MCF 10A (cell line): ENCODE data around the gene GLIS1. TPM values are rescaled to one million over a fixed set of nuclear protein-coding genes. Genes with fewer than 3 reads are reported as not detected.

Experiments used
- BruUV-seq: library from RNA; stranded (reverse); fragments of 400-500 nt; replicated peaks from 2 replicates; lab custom pipeline; 2021; lab: Mats Ljungman, UMichigan
- CTCF ChIA-PET: fragments of 300-600 bp; sonication (Branson Sonifier 250); formaldehyde crosslinking; extraction: SDS; loops from one replicate; lab custom pipeline; 2021; ENCODE audit warnings: antibody characterized with exemption, inconsistent platforms; lab: Yijun Ruan, JAX
- POLR2A ChIA-PET: fragments of 300-600, 350-650 bp; sonication (Branson Sonifier 250); formaldehyde crosslinking; extraction: SDS; loops from one replicate; lab custom pipeline; 2020; ENCODE audit warnings: antibody characterized with exemption, inconsistent platforms; lab: Yijun Ruan, JAX
- DNase-seq: peaks from one replicate; pipeline ENCODE4 v3.0.0-alpha.2; 2018; ENCODE audit not compliant: unreplicated experiment
- H3K27ac Mint-ChIP-seq: one replicate; pipeline ENCODE4 v1.8.0; 2022; ENCODE audit warnings: mild to moderate bottlenecking, low read depth, mixed read lengths; ENCODE audit not compliant: unreplicated experiment
- H3K27me3 Mint-ChIP-seq: one replicate; pipeline ENCODE4 v1.8.0; 2022; ENCODE audit warnings: mixed read lengths; ENCODE audit not compliant: insufficient read depth, unreplicated experiment
- H3K36me3 Mint-ChIP-seq: one replicate; pipeline ENCODE4 v1.8.0; 2022; ENCODE audit warnings: mild to moderate bottlenecking, moderate library complexity, mixed read lengths; ENCODE audit not compliant: insufficient read depth, unreplicated experiment
- H3K4me1 Mint-ChIP-seq: one replicate; pipeline ENCODE4 v1.8.0; 2022; ENCODE audit warnings: mixed read lengths; ENCODE audit not compliant: insufficient read depth, unreplicated experiment
- H3K4me3 Mint-ChIP-seq: one replicate; pipeline ENCODE4 v1.8.0; 2022; ENCODE audit warnings: mild to moderate bottlenecking, moderate library complexity, mixed read lengths; ENCODE audit not compliant: unreplicated experiment
- H3K9me3 Mint-ChIP-seq: one replicate; pipeline ENCODE4 v1.8.0; 2022; ENCODE audit warnings: mixed read lengths; ENCODE audit not compliant: unreplicated experiment
- CTCF ChIP-seq: fragments of 200-600 bp; IDR thresholded peaks from one replicate; pipeline ENCODE4 v1.8.0; 2022; ENCODE audit warnings: antibody characterized with exemption, mild to moderate bottlenecking; ENCODE audit not compliant: unreplicated experiment
- intact Hi-C: fragments of 100-400 bp; cut with micrococcal nuclease; formaldehyde crosslinking; loops from 2 replicates; pipeline ENCODE4 v1.14.1; 2022
- total RNA-seq: library from RNA; stranded (reverse); gene quantifications from 2 replicates; pipeline ENCODE4 v1.2.3, GENCODE V29; 2022

GLIS1 gene
- total RNA-seq, 1 experiment from 2014 or later = 0.93 TPM

GRCh38 chr1:53592985-53593757 is 145.8 kb downstream of the GLIS1 start:
- no peaks in the 10 kb centered on the region for H3K4me1 Mint-ChIP-seq
- intact Hi-C loops = no loop called here
- TF ChIP-seq CTCF = no peak
- ChIA-PET POLR2A (interaction anchor here (0.6 kb wide), 1 partner anchor 1219 kb away, joined by 3 read pairs; no protein-coding TSS in a partner anchor), CTCF (no interaction called here)
- H3K27me3 Mint-ChIP-seq = peaks cover 2% of the 10 kb centered on the region
- no peak overlapping the region for H3K27ac Mint-ChIP-seq
- BruUV-seq = no TSS peak
- no peaks in the 10 kb centered on the region for H3K36me3 Mint-ChIP-seq
- no peak for DNase-seq
- H3K4me3 Mint-ChIP-seq = no peak overlapping the region
- H3K9me3 Mint-ChIP-seq = no peaks in the 10 kb centered on the region

GRCh38 chr1:53592521-53592982 is 146.4 kb downstream of the GLIS1 start:
- intact Hi-C loops = no loop called here
- ChIA-PET CTCF (no interaction called here), POLR2A (interaction anchor here (0.6 kb wide), 1 partner anchor 1220 kb away, joined by 3 read pairs; no protein-coding TSS in a partner anchor)
- peak; percentile 15 for DNase-seq
- H3K4me1 Mint-ChIP-seq = no peaks in the 10 kb centered on the region
- BruUV-seq = no TSS peak
- H3K27me3 Mint-ChIP-seq = peaks cover 8% of the 10 kb centered on the region
- no peaks in the 10 kb centered on the region for H3K36me3 Mint-ChIP-seq
- no peak overlapping the region for H3K27ac Mint-ChIP-seq
- no peak overlapping the region for H3K4me3 Mint-ChIP-seq
- H3K9me3 Mint-ChIP-seq = no peaks in the 10 kb centered on the region
- no peak for TF ChIP-seq CTCF

GRCh38 chr1:53591924-53592323 is 147.0 kb downstream of the GLIS1 start:
- H3K4me1 Mint-ChIP-seq = no peaks in the 10 kb centered on the region
- ChIA-PET CTCF (no interaction called here), POLR2A (no interaction called here)
- no peaks in the 10 kb centered on the region for H3K9me3 Mint-ChIP-seq
- no TSS peak for BruUV-seq
- intact Hi-C loops = no loop called here
- no peak for TF ChIP-seq CTCF
- no peaks in the 10 kb centered on the region for H3K36me3 Mint-ChIP-seq
- H3K27ac Mint-ChIP-seq = no peak overlapping the region
- H3K4me3 Mint-ChIP-seq = no peak overlapping the region
- peaks cover 11% of the 10 kb centered on the region for H3K27me3 Mint-ChIP-seq
- DNase-seq = no peak

GRCh38 chr1:53590531-53591515 is 148.1 kb downstream of the GLIS1 start:
- POLR2A ChIA-PET = interaction anchor here (0.6 kb wide), 1 partner anchor 46 kb away, joined by 3 read pairs; no protein-coding TSS in a partner anchor
- BruUV-seq = no TSS peak
- Mint-ChIP-seq H3K9me3 (no peaks in the 10 kb centered on the region), H3K27ac (no peak overlapping the region), H3K4me3 (no peak overlapping the region), H3K27me3 (peaks cover 22% of the 10 kb centered on the region), H3K4me1 (no peaks in the 10 kb centered on the region), H3K36me3 (no peaks in the 10 kb centered on the region)
- DNase-seq = no peak
- CTCF ChIA-PET = no interaction called here
- intact Hi-C loops = no loop called here
- TF ChIP-seq CTCF = no peak
